ENCODE data around the gene ATF7.

ATF7 gene

GRCh38 chr12:53500776-53501614 is 125.2 kb downstream of the ATF7 start, which contains the start of gene TARBP2:
TARBP2 (plus strand) TSS chr12:53501283; CDS start chr12:53501409, 126 bp downstream.
- DNase-seq (ENCODE audit: low spot score): peak; percentile 95

- peak; percentile 61 for DNase-seq (ENCODE audit: low spot score)
Measured at GRCh38 chr12:53500142-53500775, 125.9 kb downstream of the ATF7 start.

- DNase-seq (ENCODE audit: low spot score): peak; percentile 65
Measured at GRCh38 chr12:53499266-53500141, 126.7 kb downstream of the ATF7 start, which contains the start of gene MAP3K12. MAP3K12 (minus strand) TSS chr12:53499458; CDS start chr12:53487391, 12,067 bp downstream.

GRCh38 chr12:53498235-53498630 is 127.9 kb downstream of the ATF7 start:
- DNase-seq (ENCODE audit: low spot score): no peak

GRCh38 chr12:53497461-53497860 is 128.7 kb downstream of the ATF7 start:
- no peak for DNase-seq (ENCODE audit: low spot score)

- no peak for DNase-seq (ENCODE audit: low spot score)
Measured at GRCh38 chr12:53496752-53497032, 129.5 kb downstream of the ATF7 start.

- peak; percentile 62 for DNase-seq (ENCODE audit: low spot score)
Measured at GRCh38 chr12:53495903-53496751, 130.1 kb downstream of the ATF7 start.

GRCh38 chr12:53493610-53494391 is 132.4 kb downstream of the ATF7 start:
- no peak for DNase-seq (ENCODE audit: low spot score)

- peak; percentile 92 for DNase-seq (ENCODE audit: low spot score)
Measured at GRCh38 chr12:53492830-53493609, 133.2 kb downstream of the ATF7 start.

- no peak for DNase-seq (ENCODE audit: low spot score)
Measured at GRCh38 chr12:53492188-53492587, 134.0 kb downstream of the ATF7 start.

- DNase-seq (ENCODE audit: low spot score): no peak
Measured at GRCh38 chr12:53489242-53489864, 136.8 kb downstream of the ATF7 start.

- no peak for DNase-seq (ENCODE audit: low spot score)
Measured at GRCh38 chr12:53486736-53487487, 139.3 kb downstream of the ATF7 start.

GRCh38 chr12:53485955-53486735 is 140.0 kb downstream of the ATF7 start:
- DNase-seq (ENCODE audit: low spot score): no peak

GRCh38 chr12:53484686-53485575 is 141.3 kb downstream of the ATF7 start:
- DNase-seq (ENCODE audit: low spot score): no peak

- no peak for DNase-seq (ENCODE audit: low spot score)
Measured at GRCh38 chr12:53483979-53484377, 142.2 kb downstream of the ATF7 start.

- DNase-seq (ENCODE audit: low spot score): no peak
Measured at GRCh38 chr12:53483225-53483978, 142.8 kb downstream of the ATF7 start.
